Testis (tissue), 2 donors: ENCODE data around the gene COX15.

Source experiments
- POLR2A ChIP-seq: fragments of 450-650 bp; IDR thresholded peaks from one replicate; pipeline ENCODE4 v1.6.1; 2017; ENCODE audit warnings: antibody characterized with exemption, mild to moderate bottlenecking, moderate library complexity
- TF ChIP-seq, protein P1 (sequence below), 3 experiments: fragments of 450-650 bp in 2 of 3; fragments of 200-600 bp in 1 of 3; sonication (generic) in 1 of 3; IDR thresholded peaks; one replicate each; pipeline ENCODE4 v1.5.1; 2016 to 2019; ENCODE audit warnings: antibody characterized with exemption in 3 of 3, mild to moderate bottlenecking in 2 of 3, moderate library complexity in 1 of 3

DNA sequence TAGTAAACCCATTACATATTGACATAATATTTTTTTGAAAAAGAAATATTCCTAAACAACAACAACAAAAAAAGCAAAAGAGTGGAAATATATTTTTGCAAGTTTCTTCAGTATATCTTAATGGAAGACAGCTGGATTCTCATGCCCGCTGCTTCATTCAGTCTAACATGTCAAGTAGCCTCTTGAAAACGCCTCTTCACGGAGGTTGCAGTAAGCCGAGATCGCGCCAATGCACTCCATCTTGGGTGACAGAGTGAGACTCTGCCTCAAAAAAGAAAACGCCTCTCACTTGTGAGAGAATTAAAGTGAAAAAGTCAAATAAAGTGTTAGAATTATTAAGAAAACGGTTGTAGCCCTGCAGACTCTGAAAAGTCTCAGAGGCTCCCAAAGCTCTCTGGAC, 1.4 kb upstream of the COX15 start:
- TF ChIP-seq, protein P1, sequence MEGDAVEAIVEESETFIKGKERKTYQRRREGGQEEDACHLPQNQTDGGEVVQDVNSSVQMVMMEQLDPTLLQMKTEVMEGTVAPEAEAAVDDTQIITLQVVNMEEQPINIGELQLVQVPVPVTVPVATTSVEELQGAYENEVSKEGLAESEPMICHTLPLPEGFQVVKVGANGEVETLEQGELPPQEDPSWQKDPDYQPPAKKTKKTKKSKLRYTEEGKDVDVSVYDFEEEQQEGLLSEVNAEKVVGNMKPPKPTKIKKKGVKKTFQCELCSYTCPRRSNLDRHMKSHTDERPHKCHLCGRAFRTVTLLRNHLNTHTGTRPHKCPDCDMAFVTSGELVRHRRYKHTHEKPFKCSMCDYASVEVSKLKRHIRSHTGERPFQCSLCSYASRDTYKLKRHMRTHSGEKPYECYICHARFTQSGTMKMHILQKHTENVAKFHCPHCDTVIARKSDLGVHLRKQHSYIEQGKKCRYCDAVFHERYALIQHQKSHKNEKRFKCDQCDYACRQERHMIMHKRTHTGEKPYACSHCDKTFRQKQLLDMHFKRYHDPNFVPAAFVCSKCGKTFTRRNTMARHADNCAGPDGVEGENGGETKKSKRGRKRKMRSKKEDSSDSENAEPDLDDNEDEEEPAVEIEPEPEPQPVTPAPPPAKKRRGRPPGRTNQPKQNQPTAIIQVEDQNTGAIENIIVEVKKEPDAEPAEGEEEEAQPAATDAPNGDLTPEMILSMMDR (IDR thresholded peaks at IDR 0.05) = no peak
- no peak for TF ChIP-seq POLR2A
